HG03378 (cell line): Measurements from ENCODE around the gene SBF2.
"Not testable (repeated sequence)": the region's sequence is repeated elsewhere in the genome, so short reads cannot be mapped to it uniquely, and the experiment has no call there.

Experiments used
- ATAC-seq: cut with Tn5 transposase; IDR thresholded peaks from one replicate; pipeline ENCODE4 v1.9.1; 2021; ENCODE audit warnings: mild to moderate bottlenecking, moderate library complexity; ENCODE audit not compliant: unreplicated experiment

SBF2 gene

DNA sequence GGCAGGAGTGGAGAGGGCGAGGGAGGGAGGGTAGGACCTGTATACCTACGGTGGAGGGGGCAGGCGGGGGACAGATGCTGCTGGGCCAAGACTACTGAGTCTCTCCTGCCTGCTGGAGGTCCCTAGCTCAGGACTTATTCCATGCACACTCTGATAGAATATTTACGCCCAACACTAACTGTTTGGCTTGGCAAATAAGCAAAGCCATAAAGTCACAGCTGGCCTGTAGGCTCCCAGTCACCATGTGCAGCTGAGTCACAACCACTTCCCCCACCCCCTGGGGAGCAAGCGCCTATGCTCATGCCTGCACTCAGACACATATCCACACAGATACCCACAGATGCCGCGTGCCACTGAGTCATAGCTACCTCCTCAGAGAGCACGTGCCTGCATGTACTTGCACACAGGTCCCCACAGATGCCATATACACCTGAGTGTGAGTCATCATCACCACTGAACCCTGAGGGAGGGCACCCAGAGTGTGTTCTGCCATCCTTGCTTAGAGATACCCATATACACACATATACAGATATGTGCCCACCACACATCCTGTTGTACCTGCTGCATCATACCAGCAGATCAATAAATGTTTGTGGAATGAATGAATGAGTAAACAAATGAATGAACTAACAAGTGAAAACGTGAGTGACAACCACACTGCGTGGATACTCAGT lies 534.4 kb downstream of the SBF2 start:
- ATAC-seq: peak; percentile 66

DNA sequence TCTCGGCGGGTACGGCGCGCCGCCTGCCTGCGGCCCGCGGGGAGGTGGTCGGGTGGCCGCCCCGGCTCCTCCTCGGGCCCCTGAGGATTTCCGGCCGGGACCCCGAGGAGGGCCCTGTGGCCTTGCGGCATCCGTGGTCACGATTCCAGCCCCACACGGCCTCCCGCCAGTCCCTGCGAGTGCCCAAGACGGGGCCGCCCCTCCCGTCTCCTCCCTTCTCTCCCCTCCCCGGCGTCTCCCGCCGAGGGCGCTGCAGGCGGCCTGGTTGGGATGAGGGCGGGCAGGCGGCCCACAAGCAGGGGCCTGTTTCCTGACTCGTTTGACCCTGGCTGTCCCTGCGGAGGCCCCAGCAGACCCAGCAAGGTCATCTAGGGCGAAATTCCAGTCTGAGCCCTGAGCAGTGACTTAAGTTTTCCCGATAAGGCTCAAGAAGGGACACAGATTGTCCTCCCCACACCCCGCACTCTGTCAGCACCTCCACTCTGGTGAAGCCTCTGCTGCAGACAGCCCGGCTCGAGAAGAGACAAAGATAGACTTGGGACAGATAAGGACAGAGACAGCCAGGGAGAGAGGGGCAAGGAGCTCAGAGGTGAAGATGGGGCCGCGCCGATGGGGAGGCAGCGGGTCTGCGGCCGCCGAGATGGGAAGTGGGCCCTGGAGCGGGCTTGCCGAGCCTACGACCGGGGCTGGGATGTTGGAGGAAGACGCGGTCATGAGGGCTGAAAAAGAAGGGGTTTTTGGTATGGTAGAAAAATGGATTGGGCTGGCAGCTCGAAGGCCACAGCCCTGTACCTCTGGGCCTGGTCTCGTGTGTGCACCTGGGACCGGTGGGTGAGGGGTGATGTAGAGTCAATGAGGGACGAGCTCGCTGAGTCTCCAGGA lies 535.1 kb downstream of the SBF2 start:
- ATAC-seq: no peak

DNA sequence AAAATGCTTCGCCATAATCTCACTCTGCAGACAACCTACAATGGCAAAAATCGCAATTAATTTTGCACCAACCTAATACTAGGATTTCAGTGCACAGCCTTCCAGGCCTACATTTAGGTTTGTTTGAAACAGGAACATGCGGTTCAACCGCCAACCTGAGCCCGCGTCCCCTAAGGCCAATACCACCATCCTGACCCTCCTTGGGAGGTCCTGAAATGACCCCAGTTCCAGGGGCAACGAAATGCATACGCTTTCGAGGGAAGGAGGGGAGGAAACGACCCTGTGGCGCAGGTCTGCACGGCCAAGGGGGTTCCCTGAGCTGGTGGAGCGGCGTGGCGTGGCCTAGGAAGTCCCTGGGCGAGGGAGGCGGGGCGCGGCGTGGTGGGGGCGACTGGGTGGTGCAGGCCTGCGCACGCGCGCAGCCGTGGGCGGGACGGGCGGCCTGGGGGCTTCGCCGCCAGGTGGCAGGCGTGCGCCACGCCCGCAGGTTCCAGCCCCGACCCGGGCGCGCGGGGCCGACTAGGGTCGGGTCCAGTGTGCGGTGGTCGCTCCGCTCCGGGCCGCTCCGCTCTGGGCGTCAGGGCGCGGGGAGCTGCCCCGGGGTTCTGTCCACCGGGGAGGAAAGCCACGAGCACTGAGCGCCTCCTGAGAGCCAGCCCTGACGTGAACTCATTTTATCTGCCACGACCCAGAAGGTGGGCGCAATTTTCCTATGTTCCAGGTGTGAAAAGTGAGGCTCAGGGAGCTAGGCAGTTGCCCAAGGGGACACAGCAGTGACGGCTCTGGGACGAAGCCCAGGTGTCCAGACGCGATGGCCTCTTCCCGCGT lies 536.0 kb downstream of the SBF2 start:
- ATAC-seq: no peak

DNA sequence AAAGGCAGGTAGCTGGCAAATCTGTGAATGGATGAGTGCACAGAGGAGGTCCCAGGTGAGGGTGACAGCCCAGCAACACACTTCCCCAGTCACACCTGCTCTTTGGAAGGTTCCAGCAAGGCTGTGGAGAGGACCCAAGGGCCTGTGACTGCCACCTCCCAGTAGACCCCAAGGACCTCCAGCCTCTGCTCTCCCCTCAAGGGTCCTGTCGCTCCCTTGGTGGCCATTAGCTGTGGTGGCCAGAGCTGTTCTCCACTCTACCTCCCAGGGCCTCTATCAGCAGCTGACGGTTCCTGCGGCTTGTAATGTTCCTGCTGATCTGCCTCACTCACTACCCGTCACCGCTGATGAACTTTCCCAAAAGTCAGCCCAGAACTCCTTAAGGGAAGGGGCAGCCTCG lies 537.1 kb downstream of the SBF2 start:
- no peak for ATAC-seq

DNA sequence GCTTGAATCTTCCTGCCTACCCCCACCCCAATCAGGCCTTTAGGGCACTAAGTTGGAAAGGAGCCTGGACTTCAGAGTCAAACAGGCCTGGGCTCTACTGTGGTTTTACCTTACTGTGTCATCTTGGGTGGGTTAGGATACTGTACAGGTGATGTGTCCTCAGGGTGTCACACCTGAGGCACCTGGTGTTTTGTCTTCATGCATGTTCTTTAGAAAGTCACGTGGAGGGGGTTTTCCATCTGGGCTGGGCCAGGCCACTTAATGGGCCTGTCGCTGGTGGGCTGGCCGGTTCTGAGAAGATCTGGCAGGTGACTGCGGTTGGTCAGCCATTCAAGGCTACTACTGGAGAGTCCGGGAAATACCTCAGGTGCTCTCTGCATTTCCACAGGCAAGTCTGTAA lies 537.6 kb downstream of the SBF2 start:
- no peak for ATAC-seq

DNA sequence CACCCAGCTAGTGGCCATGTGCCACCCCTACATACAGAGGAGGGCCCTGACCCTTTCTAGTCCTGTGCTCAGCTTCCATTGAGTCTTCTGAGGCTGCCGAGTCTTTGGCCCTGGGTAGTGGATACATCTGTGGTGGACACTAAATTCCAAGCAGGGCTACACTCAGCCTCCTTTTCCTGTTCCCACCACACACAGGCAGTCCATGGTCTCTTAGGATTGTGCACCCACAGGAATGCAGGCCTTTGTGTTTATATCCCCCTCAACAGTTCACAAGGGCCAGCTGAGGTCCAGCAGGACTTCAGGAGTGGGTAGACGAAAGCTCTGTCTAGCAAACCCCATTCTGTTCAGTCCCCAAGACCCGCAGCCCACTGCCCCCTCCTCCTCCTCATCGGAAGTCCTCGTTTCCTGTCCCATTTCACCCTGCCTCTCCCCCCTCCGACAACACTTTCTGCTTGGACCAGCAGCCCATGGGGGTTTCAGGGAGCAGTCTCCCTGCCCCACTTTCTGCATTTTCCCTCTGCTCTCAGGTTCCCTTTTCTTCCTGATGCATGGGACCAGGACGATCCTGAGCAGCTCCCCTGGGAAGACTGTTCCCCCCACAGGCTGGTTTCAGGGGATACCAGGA lies 538.3 kb downstream of the SBF2 start:
- ATAC-seq: no peak

DNA sequence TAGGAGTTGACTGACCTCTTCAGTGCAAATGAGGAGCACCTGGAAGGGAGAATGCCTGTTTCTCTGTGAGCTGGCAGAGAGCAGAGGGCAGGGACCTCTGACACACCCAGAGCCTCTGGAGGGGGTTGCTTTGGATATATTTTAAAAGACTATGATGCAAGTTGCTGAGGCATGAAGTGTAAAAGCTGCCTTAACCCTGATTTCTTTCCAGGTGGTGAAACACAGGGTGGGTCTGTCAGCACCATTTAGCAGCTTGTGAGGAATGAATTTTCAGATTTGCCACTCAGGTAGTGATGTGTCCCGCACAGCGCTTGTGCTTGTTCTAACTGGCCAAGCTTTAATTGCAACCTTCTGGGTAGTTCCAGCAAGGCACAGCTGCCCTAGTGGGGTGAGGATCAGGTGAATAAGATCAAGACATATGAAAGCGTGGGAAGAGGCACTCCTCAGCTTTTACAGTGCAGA lies 540.0 kb downstream of the SBF2 start:
- ATAC-seq: no peak

DNA sequence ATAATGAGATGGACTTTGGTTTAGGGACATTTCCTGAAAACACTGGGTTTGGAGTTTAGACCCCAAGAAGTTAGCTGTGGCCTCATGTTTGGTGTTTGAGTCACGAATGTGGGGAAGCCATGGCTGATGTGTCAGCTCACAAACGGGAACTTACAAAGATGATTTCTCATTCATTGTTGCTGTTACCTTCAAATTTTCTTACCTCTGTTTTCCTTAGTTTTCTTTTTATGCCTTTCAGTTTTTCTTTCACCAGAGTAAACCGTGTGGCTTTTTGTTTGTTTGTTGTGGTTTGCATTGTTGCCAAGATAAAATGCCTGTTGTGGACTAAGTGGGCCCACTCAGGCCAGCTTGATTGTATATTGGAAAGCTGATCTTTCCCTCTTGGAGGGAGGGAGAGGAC lies 541.0 kb downstream of the SBF2 start:
- no peak for ATAC-seq

DNA sequence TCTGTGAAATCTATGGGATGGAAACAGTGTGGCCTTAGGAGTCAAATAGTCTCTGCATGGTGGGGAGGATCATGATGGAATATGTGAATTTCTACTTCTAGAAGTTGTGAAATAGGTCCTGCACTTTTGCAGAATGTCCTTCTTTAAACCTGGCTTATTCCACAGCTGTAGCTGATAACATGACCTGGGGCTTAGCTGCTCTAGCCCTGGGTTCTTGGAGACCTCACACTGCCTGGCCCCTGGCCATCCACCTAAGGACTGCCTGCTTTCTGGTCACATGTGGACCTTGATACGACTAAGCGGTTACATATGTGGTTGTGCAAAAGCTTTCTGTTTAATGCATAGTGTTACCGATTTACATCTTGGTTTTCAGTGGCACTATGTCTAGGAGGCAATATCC lies 541.9 kb downstream of the SBF2 start:
- no peak for ATAC-seq

DNA sequence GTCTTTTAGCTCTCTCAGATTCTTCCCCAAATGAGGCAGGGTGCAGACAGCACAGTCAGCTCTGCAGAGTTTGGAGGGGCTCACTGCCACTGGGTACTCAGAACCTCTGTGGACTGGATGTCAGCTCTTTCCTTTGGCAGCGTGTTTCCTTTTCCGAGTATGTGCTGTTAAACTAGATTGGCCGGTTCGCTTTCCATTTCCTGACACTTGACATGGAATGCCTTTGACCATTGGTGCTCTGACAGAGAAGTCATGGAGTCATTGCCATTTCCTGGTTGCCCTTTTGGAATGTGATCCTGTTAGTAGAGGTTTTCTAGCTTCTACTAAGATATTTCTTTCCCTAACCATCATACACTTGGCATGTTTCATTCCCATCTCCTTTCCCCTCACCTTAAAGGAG lies 543.5 kb downstream of the SBF2 start:
- ATAC-seq: no peak

DNA sequence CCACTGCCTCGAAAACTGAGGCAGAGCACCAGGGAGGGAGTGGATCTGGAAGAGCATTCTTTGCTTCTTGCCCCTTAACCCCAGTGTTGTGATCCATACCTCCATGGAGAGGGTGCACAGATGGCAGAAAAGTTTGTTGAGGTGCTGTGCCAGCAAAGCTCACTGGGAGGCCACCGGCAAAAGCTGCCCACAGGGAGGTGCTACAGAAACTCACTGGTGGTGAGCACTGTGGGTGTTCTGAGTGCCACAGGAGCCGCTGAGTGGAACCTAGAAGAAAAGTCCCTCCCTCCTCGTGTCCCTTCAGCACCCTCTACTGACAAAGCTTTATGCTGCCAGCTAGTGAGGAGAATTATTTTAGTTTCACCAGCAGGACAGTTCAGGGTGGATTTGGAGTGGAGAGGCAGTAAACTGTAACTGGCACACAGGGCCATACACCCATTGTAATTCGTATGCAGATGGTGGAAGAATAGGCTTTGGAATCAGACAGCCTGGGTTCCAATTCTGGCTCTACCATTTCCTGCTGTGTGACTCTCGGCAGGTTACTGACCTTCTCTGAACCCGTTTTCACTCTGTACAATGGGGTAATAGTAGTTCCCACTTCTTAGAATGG lies 545.6 kb downstream of the SBF2 start:
- ATAC-seq: peak; percentile 57

DNA sequence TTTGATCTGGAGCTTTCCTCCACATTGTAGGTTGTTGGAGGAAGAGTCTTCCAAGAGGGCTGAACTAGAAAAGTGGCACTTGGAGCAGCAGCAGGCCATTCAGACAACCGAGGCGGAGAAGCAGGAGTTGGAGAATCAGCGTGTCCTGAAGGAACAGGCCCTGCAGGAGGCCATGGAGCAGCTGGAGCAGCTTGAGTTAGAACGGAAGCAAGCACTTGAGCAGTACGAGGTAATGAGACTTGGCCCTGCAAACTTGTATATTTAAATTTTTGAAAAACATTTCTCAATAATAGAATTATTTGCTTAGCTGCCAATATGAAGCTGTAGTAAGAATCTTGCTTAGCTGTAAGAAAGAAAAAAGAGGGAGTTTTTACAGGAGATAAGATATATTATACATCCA lies 546.2 kb downstream of the SBF2 start:
- ATAC-seq: no peak

DNA sequence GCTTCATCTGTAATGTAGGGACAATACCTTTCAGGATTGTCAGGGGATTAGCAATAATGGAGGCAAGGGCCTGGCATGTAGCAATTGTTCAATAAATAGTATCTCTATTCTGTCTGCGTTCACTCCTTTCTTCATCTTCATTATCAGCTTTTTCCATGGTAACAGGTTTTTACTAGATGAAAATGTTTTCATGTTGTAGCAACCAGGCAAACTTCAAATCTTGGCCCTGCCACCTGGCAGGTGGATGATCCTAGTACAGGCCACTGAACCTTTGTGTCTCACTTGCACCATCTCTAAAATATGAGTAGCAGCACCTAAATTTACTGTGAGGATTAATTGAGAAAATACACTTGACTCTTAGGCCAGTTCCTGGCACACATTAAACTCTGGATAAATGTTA lies 546.8 kb downstream of the SBF2 start:
- no peak for ATAC-seq

DNA sequence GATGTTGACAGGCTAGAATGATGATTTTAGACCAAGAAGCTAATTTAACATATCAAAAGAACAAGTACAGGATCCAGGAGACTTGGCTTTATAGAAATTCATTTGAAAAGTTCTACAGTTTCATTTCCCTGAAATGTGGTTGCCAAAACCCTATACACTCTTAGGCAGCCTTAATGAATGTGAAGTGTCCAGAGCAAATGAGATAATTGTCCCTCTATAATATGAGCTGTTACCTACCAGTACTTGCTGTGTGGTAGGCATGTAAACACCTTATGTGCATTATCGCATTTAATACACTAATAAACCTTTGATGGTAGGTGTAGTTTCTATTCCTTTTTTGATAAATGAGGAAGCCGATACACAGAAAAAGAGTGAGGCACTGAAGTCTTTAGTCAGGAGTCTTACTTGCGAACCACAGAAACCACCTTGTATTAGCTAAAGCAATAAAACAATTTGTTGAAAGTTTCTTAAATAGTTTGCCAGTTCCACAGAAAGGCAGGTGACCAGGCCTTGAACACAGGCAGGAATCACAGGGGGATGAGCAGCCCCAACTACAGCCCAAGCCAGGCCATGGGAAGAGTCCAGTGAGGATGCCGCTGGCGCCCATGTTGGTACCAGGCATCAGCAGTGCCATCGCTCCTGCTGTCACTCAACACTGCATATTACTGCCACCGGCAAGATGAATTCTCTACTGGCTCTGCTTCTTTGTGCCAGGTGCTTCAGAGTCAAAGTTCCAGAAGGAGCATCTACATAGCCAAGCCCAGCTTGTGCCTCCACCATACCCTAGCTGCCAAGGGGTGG lies 548.4 kb downstream of the SBF2 start:
- ATAC-seq: peak; percentile 48

DNA sequence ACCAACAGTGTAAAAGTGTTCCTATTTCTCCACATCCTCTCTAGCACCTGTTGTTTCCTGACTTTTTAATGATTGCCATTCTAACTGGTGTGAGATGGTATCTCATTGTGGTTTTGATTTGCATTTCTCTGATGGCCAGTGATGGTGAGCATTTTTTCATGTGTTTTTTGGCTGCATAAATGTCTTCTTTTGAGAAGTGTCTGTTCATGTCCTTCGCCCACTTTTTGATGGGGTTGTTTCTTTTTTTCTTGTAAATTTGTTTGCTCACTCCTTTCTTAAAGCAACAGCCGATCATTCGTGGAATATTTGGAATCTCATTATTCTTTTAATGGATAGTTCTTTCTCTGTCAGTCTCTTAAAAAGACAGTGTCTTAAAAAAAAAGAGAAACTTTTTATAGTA lies 550.5 kb downstream of the SBF2 start:
- ATAC-seq: not testable (repeated sequence)

DNA sequence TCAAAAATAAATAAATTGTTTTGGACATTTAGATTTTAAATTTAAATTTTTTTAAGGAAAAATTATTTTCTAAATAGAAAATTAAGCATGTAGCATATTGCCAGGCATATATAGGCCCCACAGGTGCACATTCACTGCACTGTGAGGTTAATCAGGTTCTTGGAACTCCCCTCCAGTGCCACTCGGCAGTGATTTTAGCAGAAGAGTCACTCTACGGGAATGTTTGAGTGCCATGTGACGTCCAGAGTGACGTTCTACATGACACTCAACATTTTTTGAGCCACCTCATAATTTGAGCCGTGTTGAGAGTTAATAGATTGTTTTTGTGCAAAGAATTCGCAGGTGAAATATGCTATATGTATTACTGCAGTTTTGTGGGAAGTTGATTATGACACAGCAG lies 552.8 kb downstream of the SBF2 start:
- no peak for ATAC-seq

DNA sequence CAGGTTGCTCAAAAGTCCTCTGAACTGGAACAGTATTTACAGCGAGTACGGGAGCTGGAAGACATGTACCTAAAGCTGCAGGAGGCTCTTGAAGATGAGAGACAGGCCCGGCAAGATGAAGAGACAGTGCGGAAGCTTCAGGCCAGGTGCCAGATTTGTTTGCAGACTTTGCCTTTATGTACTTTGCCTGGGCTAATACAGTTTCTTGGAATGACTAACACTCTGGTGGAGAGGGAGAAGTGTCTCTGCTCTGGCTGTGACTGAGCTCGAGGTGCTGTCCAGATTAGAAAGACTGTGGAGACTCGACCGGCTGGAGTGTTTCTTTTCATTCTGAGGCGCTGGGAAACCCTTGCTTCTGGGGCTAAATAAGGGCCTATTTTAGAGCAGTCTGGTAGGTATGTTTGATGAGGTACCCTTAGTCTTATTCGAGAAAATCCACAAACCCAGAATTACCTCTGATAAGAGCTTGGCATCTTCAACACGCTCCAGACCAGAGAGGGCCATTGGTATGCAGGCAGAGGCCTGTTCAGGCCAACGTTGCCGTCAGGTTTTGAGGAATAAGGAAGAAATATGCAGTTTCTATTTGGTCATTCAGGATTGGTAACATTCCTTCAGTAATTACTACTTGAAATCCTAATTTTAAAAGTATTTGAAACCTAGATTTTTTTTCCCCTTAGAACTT lies 553.7 kb downstream of the SBF2 start:
- no peak for ATAC-seq

DNA sequence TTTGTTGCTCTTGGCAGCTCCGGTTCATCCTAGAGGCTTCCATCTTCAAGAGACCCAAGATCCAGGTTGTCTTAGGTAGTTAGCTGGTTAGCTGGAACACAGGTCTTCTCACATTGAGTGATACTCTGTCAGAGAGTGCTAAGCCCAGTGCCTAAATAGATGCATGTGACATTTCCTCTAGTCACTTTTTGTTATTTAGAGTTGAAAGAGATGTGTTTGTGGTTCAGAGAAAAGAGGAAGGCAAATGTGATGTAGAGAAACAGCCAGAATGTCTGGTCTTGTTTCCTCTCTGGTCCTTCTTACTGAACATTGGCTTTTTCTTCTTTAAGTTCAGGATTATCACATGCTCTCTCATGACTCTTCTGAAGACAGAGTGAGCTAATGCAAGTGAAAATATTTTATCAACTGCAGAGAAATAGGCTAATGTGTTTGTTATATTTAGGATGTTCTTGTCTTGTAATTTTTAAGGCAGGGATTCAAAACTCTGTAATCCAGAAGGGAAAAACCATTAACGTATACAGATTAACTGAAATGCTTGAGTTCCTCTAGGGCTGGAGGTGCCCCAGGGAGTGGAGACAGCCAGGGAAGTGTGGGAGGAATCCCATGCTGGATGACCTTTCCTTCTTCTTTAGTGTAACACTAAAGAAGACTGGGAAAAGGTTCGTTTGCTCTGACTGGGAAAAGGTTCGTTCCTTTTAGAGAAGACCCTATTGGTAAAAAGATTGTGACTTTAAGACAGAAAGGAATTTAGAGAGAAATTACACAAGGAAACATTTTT lies 554.7 kb downstream of the SBF2 start:
- ATAC-seq: peak; percentile 73
